Measurements from ENCODE around the gene ARL16.

ARL16 gene

GRCh38 chr17:81666342-81667191, 17.0 kb downstream of the ARL16 start, which contains the start of the genes CCDC137 and OXLD1:
CCDC137 (plus strand) TSS chr17:81666737; CDS start chr17:81666767, 30 bp downstream.
OXLD1 (minus strand) TSS chr17:81666605; CDS start chr17:81666577, 28 bp downstream.
- DNase-seq = peak; percentile 90

DNA sequence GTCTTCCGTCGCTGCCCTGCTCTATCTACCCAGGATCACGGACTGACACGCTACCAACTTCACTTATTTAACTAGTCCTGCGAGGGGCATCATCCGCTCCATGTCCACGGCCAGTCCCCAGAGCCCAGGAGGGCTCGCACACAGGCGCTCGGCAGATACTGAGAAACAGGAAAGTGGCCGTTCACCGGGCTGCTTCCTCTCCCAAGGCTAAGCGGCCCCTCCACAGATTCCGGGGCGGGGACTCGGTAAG, 17.6 kb downstream of the ARL16 start:
- DNase-seq = no peak

DNA sequence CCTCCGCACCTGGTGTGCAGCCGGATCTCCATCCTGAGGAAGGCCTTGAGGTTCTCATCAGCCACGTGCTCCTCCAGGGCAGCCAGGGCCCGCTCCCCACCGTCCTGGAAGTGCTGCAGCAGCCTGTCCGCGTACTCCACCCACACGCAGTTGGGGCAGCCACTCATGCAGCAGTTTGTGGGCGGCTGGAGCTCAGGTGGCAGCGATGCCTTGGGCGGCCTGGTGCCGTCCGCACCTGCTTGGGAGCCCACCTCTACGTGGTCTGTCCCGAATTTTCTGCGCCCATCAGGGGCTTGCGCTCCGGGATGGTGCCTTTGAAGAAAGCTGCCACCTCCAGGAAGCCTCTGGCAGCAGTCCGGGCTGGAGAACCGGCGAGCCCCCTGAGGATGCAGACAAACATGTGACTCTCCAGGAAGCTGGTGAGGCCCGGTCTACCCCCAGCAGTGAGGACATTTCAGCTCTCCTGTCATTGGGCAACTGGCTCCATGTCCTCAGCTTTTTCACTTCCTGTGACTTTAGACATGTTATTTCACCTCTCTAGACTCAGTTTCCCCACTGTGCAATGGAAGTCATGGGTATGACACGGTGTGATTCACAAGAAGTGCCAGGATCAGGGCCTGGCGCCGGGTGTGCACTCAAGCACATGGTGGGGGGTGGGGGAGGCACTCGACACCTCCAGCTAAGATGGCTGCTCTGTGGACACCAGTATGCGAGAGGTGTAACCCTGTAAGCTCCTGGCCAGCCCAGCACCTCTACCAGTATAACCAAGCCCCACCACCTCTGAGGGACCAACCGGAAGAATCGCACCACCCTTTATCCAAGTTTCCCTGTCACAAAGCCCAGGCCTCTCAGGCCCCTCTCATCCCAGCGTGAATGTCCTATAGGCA, 18.1 kb downstream of the ARL16 start:
- no peak for DNase-seq

GRCh38 chr17:81664051-81664470, 19.5 kb downstream of the ARL16 start:
- no peak for DNase-seq

GRCh38 chr17:81662002-81662401, 21.6 kb downstream of the ARL16 start:
- DNase-seq = no peak

GRCh38 chr17:81660441-81660840, 23.2 kb downstream of the ARL16 start:
- DNase-seq = no peak

- DNase-seq = no peak
Measured at GRCh38 chr17:81659038-81659437, 24.6 kb downstream of the ARL16 start.

DNA sequence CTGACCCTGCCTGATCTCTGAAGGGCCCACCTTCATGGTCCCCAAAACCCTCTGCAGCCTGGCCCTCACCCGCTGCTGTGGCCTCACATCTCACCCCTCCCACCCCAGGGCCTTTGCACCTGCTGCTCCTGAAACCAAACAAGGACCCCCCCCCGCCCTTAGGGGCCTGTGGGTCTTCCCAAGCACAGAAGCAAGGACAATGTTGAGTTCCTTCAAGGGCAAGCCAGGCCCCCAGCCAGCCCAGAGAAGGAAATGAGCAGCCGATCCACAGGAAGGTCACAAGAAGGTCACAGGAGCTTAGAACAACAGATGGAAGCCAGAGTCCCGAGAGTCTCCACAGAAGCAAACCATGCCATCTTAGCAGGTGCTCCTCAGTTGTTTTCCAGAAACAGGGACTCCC, 26.8 kb downstream of the ARL16 start:
- DNase-seq = no peak

GRCh38 chr17:81656118-81656743, 27.4 kb downstream of the ARL16 start, which contains the start of gene PDE6G:
PDE6G (minus strand) TSS chr17:81656542; CDS start chr17:81653305, 3,237 bp downstream.
- DNase-seq = no peak

DNA sequence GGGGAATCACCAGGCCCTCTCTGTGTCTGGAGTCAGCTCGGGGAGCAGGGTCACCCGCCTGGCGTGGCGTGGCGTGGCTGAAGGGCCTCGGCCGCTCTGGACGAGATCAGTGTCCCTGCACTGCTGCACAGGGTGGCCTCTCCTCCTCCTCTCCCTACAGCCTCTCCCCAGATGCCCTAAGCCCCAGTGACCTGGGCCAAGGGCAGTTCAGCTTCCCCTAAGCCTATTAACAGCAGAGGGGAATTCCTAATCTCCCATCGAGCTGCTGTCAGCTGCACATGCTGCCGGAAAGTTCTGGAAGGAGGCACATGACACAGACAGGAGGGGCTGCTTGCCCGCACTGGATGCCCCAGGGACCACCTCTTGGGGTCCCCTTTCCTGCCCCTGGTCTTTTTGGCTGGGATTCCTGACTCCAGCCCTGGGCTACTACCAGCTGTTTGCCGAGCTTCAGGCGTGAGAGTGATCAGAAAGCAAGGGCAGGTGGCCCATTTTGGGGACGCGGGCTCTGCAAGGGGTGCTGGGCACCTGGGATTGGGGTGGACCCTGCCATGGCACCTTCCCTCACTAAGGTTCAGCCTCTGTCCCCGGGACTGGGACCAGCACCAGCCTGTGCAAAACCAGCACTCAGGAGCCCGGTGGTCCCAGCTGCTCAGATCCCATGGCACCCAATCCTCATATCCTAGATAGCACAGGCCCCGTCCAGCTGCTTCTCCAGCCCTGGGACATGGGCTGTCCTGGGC, 28.0 kb downstream of the ARL16 start:
- DNase-seq = no peak

- DNase-seq = no peak
Measured at GRCh38 chr17:81652906-81653771, 30.5 kb downstream of the ARL16 start.

- no peak for DNase-seq
Measured at GRCh38 chr17:81651692-81652091, 31.9 kb downstream of the ARL16 start.

DNA sequence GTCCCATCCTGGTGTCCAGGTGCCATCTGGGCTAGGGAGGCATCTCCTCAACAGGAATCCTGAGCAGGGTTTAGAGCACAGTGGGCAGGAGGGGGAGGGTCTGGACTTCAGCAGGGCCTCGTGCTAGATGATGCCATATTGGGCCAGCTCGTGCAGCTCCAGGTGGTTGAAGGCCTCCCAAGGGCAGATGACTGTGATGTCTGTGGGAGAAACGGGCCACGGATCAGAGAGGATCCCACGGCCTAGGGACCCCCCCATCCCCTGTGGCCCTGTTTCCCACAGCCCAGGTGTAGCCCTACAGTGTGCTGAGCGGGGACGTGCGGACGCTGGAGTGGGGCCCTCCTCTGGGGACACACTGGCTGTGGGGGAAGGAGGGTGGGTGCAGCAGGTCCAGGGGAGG, 32.6 kb downstream of the ARL16 start:
- DNase-seq = no peak

- no peak for DNase-seq
Measured at GRCh38 chr17:81648707-81649085, 34.9 kb downstream of the ARL16 start.

GRCh38 chr17:81648013-81648706, 35.4 kb downstream of the ARL16 start:
- no peak for DNase-seq

- no peak for DNase-seq
Measured at GRCh38 chr17:81647640-81648012, 36.0 kb downstream of the ARL16 start.

- no peak for DNase-seq
Measured at GRCh38 chr17:81646869-81647600, 36.6 kb downstream of the ARL16 start.

DNA sequence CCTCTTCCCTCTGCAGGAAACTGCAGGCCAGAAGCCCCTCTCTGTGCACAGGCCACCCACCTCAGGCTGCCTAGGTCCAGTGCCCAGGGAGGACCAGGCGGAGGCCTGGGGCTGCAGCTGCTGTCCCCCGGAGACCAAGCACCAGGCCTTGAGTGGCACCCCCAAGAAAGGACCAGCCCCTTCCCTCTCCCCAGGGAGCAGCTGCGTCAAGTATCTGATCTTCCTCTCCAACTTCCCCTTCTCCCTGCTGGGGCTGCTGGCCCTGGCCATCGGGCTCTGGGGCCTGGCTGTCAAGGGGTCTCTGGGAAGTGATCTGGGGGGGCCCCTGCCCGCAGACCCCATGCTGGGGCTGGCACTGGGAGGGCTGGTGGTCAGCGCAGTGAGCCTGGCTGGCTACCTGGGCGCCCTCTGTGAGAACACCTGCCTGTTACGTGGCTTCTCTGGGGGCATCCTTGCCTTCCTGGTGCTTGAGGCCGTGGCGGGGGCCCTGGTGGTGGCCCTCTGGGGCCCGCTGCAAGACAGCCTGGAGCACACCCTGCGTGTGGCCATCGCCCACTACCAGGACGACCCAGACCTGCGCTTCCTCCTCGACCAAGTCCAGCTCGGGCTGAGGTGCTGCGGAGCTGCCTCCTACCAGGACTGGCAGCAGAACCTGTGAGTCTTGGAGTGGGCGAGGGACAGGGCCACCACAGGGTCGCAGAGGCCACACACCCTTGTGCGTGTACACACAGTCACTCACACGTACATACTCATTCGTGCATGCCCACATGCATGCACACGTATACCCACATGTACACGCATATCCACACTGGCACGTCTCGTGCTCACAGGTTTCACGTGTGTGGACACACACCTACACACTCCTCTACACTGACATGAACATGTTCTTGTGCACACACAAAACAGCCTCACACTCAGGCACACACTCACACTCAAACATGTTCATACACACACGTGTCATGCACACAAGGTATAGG, 38.3 kb downstream of the ARL16 start:
- DNase-seq = no peak

- no peak for DNase-seq
Measured at GRCh38 chr17:81644496-81644895, 39.1 kb downstream of the ARL16 start.
